ENCODE data around the gene F2RL3.

The F2RL3 gene

GRCh38 chr19:16890461-16891184, 1.8 kb downstream of the F2RL3 start:
- in situ Hi-C loops (cut with HindIII; ENCODE audit: low pct_ligation_motif_present, low pct_unique_long_range_greater_than_20kb, low sequenced_read_pairs): no loop called here
- no peak for DNase-seq

DNA sequence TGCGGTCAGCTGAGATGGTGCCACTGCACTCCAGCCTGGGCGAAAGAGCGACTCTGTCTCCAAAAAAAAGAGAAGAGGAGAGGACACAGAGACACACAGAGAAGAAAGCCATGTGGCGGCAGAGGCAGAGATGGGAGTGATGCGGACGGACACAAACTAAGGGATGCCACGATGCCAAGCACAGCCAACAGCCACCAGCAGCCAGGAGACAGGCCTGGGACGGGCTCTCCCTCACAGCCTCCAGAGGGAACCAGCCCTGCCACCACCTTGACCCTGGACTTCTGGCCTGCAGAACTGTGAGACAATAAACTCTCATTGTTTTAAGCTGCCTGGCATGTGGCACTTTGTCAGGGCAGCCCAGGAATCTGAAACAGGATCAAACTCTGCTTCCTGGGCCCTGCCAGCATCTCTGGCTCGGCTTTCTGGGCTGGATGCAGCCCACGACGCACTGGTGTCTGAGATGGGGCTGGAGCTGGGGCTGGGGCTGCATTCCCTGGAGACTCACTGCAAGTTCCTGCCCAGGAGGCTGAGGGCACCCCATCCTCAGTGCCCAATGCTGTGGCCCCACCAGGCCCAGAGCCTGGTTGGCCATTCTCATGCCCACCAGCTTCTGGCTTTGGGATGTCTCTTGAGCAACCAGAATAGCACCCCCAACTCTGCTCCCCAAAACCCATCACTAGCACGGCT, 3.0 kb downstream of the F2RL3 start:
- DNase-seq: no peak
- in situ Hi-C loops (cut with HindIII; ENCODE audit: low pct_ligation_motif_present, low pct_unique_long_range_greater_than_20kb, low sequenced_read_pairs): no loop called here

- no peak for DNase-seq
- in situ Hi-C loops (cut with HindIII; ENCODE audit: low pct_ligation_motif_present, low pct_unique_long_range_greater_than_20kb, low sequenced_read_pairs): no loop called here
These were observed 3.6 kb downstream of the F2RL3 start for GRCh38 chr19:16892436-16892835.

- no peak for DNase-seq
- in situ Hi-C loops (cut with HindIII; ENCODE audit: low pct_ligation_motif_present, low pct_unique_long_range_greater_than_20kb, low sequenced_read_pairs): no loop called here
These were observed 4.3 kb downstream of the F2RL3 start for GRCh38 chr19:16892868-16893685.

- in situ Hi-C loops (cut with HindIII; ENCODE audit: low pct_ligation_motif_present, low pct_unique_long_range_greater_than_20kb, low sequenced_read_pairs): no loop called here
- no peak for DNase-seq
These were observed 4.8 kb downstream of the F2RL3 start for GRCh38 chr19:16893686-16893989.

DNA sequence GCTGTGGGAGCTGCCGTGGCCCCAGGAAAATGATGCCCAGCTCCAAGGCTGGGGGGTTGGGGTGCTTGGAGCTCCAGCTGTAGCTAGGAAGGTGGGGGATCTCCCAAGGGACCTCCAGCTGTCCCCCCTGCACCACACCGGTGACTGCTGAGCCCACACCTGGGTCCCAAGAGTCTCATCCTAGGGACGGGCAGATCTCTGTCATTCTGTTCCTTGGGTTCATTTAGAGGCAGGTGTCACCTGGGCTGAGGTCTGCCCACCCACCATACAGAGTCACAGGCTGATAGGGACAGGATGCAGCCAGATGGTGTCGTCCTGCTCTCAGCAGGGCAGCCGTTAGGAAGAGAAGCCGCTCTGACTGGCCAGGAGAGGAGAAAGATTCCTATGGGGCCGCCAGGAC, 5.3 kb downstream of the F2RL3 start:
- no peak for DNase-seq
- in situ Hi-C loops (cut with HindIII; ENCODE audit: low pct_ligation_motif_present, low pct_unique_long_range_greater_than_20kb, low sequenced_read_pairs): no loop called here

GRCh38 chr19:16895467-16896145, 6.8 kb downstream of the F2RL3 start:
- no peak for DNase-seq
- in situ Hi-C loops (cut with HindIII; ENCODE audit: low pct_ligation_motif_present, low pct_unique_long_range_greater_than_20kb, low sequenced_read_pairs): no loop called here

- no peak for DNase-seq
These were observed 7.6 kb downstream of the F2RL3 start for GRCh38 chr19:16896146-16897028.

DNA sequence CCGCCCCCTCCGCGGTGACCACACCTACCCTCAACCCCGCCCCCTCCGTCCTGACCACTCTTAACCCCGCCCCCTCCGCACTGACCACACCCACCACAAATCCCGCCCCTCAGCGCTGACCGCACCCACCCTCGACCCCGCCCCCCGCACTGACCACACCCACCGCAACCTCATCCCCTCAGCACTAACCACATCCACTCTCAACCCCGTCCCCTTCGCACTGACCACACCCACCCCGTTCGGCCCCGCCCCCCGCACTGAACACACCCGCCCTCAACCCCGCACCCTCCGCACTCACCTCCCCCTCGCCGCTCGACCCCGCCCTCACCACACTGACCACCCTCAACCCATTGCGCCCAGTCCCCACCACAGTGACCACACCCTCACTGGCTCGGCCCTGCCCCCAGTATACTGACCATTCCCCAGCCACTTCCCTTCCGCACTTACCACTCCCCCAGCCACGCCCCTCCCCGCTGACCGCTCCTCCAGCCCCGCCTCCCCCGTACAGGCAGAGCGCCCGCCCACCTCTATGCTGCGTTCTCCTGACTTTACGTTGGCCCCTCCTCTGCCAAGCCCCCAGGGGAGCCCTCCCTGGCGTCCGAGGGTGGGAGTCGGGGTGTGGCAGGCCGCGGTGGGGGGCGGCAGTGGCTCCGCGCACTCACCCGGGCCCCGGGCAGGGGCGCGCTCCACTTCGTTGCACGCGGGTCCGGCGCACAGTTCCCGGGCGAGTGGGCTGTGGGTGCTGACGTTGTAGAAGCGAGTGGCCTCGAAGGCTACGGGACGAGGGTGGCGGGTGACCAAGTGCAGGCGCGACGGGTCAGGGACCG, 8.4 kb downstream of the F2RL3 start:
- DNase-seq: peak; percentile 83
- in situ Hi-C loops (cut with HindIII; ENCODE audit: low pct_ligation_motif_present, low pct_unique_long_range_greater_than_20kb, low sequenced_read_pairs): no loop called here

More at GRCh38 chr19:16896146-16897028, 7.6 kb downstream of the F2RL3 start:
- in situ Hi-C loops (cut with HindIII; ENCODE audit: low pct_ligation_motif_present, low pct_unique_long_range_greater_than_20kb, low sequenced_read_pairs): no loop called here

DNA sequence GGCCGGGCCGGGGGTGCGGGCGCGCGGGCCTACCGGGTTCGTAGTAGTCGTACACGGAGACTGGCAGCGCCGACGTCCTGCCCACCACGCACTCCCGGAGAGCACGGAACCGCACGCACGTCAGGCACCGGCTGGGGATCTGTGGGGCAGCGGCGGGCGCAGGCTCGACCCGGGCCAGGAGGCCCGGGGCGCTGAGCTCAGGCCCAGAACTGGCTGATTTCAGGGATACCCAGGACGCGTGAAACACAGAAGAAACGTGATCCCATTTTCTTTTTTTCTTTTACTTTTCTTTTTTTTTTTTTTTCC, 9.0 kb downstream of the F2RL3 start:
- in situ Hi-C loops (cut with HindIII; ENCODE audit: low pct_ligation_motif_present, low pct_unique_long_range_greater_than_20kb, low sequenced_read_pairs): no loop called here
- DNase-seq: no peak

DNA sequence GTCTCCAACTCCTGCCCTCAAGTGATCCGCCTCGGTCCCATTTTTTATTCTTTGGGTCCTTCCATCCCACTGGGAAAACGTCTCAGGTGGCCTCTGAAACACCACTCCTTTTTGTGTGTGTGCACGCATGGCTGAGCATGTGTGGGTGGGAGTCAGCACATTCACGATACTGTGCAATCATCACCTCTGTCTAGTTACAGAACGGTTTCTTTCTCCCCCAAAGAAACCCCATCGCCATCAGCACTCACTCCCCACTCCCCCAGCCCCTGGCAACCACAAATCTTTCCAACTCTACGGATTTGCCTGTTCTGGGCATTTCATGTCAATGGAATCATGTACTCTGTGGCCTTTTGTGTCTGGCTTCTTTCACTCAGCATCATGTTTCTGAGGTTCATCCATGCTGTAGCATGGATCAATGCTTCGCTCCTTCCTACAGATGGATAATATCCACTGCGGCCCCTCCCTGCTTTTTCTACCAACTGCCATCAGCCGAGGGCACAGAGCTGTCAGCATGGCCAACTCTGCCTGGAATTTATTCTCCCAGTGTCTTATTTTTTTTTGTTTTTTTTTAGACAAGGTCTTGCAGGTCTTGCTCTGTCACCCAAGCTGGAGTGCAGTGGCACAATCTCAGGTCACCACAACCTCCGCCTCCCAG, 9.7 kb downstream of the F2RL3 start:
- in situ Hi-C loops (cut with HindIII; ENCODE audit: low pct_ligation_motif_present, low pct_unique_long_range_greater_than_20kb, low sequenced_read_pairs): no loop called here
- no peak for DNase-seq

- DNase-seq: peak; percentile 52
- in situ Hi-C loops (cut with HindIII; ENCODE audit: low pct_ligation_motif_present, low pct_unique_long_range_greater_than_20kb, low sequenced_read_pairs): no loop called here
These were observed 10.8 kb downstream of the F2RL3 start for GRCh38 chr19:16899566-16900075.

DNA sequence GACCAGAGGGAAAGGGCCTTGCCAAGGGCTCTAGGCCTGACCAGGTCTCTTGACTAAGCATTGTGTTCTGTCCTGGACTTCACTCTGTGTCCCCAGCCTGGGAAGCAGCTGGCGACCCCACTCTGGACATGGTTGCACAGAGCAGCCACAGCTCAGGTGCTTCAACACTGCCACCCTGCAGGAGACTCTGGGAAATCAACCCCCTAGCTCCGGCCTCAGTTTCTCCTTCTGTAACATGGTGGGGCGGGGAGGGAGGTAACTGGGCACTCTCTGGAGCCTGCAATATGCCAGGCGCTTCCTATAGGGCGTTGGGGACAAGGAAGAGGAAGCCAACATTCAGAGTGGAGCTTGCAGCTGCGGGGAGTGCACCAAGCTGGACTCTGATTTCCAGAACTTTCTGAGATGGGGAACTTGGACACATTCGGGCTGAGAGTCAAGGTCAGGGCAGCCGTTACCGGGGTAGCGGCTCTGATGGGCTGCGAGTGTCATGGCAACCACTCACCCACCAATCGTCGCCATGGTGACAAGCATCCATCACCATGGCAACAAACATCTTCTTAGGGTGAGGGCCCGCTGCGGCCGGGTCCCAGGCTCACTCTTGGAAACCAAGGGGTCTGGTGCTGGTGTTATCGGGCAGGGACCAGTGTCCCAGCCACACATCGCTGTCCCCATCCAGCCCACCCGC, 12.8 kb downstream of the F2RL3 start:
- DNase-seq: no peak
- in situ Hi-C loops (cut with HindIII; ENCODE audit: low pct_ligation_motif_present, low pct_unique_long_range_greater_than_20kb, low sequenced_read_pairs): no loop called here

GRCh38 chr19:16902545-16902944, 13.7 kb downstream of the F2RL3 start:
- in situ Hi-C loops (cut with HindIII; ENCODE audit: low pct_ligation_motif_present, low pct_unique_long_range_greater_than_20kb, low sequenced_read_pairs): no loop called here

DNA sequence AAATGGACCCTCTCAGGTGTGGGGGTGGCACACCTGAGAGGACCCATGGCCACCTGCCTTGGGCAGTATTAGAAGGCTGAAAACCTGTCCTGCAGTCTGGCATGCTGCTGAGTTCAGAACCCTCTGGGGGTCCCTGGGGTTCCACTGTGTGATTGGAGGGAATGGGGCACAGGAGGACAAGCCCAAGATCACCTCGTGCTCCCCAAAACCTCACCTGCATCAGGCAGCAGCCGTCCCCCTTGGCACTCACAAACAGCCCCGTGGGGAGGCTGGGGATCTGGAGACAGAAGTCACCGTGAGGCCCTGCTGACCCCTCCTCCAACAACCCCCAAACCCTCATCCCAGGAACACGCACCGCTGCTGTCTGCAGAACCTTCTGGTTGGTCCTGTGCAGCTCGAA, 14.5 kb downstream of the F2RL3 start:
- DNase-seq: no peak
- in situ Hi-C loops (cut with HindIII; ENCODE audit: low pct_ligation_motif_present, low pct_unique_long_range_greater_than_20kb, low sequenced_read_pairs): no loop called here

More at GRCh38 chr19:16902545-16902944, 13.7 kb downstream of the F2RL3 start:
- no peak for DNase-seq

- in situ Hi-C loops (cut with HindIII; ENCODE audit: low pct_ligation_motif_present, low pct_unique_long_range_greater_than_20kb, low sequenced_read_pairs): no loop called here
- DNase-seq: no peak
These were observed 15.8 kb downstream of the F2RL3 start for GRCh38 chr19:16904599-16904998.

All from ACHN (cell line).